HG02610 (cell line): ENCODE data around the gene OSBPL9.
A peak's percentile ranks its signal among the peaks of the same experiment; 100 is the strongest.
"Not testable (repeated sequence)": the region's sequence is repeated elsewhere in the genome, so short reads cannot be mapped to it uniquely, and the experiment has no call there.

ENCODE experiments used
- ATAC-seq: cut with Tn5 transposase; IDR thresholded peaks from one replicate; pipeline ENCODE4 v1.9.1; 2021; ENCODE audit warnings: mild to moderate bottlenecking, moderate library complexity; ENCODE audit not compliant: unreplicated experiment

The OSBPL9 gene

DNA sequence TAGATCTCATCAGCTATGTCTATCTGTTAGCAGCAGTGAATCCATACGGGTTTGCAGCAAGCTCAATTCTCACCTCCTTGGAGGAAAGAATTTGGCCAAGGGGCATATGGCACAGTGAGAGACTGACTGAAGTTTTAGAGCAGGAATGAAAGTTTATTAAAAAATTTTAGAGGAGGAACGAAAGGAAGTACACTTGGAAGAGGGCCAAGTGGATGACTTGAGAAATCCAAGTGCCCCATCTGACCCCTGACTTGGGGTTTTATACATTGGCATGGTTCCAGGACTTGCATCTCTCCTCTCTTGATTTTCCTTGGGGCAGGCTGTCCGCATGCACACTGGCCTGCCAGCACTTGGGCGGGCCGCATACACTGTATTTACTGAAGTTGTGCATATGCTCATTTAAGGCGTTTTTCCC lies 9.2 kb upstream of the OSBPL9 start:
- no peak for ATAC-seq

- ATAC-seq = not testable (repeated sequence)
Measured at GRCh38 chr1:51610104-51610503, 6.8 kb upstream of the OSBPL9 start.

GRCh38 chr1:51610637-51611036 lies 6.3 kb upstream of the OSBPL9 start:
- ATAC-seq = no peak

- no peak for ATAC-seq
Measured at GRCh38 chr1:51612447-51612961, 4.4 kb upstream of the OSBPL9 start.

GRCh38 chr1:51615780-51616291 lies 1.1 kb upstream of the OSBPL9 start:
- no peak for ATAC-seq

- no peak for ATAC-seq
Measured at GRCh38 chr1:51616490-51616889, 402 bp upstream of the OSBPL9 start.

GRCh38 chr1:51618715-51619114 lies 1.8 kb downstream of the OSBPL9 start:
- ATAC-seq = no peak

GRCh38 chr1:51620470-51620869 lies 3.6 kb downstream of the OSBPL9 start:
- no peak for ATAC-seq

DNA sequence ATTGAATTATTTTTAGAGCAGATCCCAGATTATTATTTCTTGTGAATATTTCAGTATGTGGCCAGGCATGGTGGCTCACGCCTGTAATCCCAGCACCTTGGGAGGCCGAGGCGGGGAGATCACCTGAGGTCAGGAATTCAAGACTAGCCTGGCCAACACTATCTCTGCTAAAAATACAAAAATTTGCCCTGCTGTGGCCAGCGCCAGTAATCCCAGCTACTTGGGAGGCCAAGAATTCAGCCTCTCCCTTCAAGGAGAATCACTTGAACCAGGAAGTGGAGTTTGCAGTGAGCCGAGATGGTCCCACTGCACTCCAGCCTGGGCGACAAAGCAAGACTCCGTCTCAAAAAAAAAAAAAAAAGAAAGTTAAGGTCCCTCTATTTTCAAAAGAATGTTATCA lies 4.3 kb downstream of the OSBPL9 start:
- ATAC-seq = no peak

GRCh38 chr1:51621841-51622454 lies 5.1 kb downstream of the OSBPL9 start:
- no peak for ATAC-seq

DNA sequence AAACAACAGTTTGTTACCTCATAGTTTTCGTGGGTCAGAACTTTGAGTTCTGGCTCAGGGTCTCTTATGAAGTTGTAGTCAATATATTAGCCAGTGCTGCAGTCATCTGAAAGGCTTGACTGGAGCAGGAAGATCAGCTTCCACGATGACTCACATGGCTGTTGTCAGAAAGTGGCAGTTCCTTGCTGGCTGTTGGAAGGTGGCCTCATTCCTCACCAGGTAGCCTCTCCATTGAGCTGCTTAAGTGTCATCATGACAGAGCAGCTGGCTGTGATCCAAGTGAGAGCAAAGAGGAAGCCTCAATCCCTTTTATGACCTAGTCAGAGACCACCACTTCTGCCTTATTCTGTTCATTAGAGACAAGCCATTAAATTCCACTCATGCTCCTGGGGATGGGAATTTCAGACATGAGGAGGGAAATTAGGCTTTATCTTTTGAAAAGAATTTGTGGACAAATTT lies 5.6 kb downstream of the OSBPL9 start:
- ATAC-seq = peak; percentile 62

DNA sequence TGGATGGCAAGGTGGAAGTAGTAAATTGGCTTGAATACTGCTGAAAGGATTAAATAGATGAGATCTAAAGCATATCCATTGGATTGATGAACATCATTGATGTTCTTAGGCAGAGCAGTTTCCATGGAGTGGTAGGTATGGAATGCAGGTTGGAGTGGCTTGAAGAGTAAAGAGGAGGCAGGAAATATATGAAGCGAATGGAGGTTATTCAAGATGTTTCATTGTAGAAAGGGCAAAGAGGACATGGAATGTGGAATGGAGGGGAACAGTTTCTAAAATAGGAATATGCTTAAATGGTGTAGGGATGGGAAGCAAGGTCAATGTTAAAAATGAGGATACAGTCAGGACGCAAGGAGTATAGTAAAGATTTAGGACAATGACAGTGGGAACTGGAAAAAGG lies 6.1 kb downstream of the OSBPL9 start:
- ATAC-seq = no peak

GRCh38 chr1:51623450-51623849 lies 6.6 kb downstream of the OSBPL9 start:
- ATAC-seq = no peak

- ATAC-seq = no peak
Measured at GRCh38 chr1:51624855-51625254, 8.0 kb downstream of the OSBPL9 start.

GRCh38 chr1:51627672-51628071 lies 10.8 kb downstream of the OSBPL9 start:
- ATAC-seq = no peak

- ATAC-seq = no peak
Measured at GRCh38 chr1:51628715-51629590, 12.1 kb downstream of the OSBPL9 start.

GRCh38 chr1:51629918-51630317 lies 13.0 kb downstream of the OSBPL9 start:
- ATAC-seq = no peak

GRCh38 chr1:51630393-51630792 lies 13.5 kb downstream of the OSBPL9 start:
- no peak for ATAC-seq

GRCh38 chr1:51630922-51631321 lies 14.0 kb downstream of the OSBPL9 start:
- ATAC-seq = no peak

DNA sequence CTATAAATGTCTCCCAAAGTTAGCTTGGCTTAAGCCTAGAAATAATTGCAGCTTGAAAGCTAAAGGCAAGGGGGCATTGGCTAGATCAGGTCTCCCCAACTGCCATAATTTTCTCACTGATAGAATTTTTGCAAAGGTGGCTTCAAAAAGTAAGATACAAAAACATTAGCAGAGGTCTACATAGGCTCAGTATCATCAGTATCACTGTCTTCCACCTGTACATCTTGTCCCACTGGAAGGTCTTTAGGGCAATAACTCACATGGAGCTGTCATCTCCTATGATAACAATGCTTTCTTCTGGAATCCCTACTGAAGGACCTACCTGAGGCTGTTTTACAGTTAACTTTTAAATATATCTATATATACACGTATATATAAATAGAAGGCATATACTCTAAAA lies 14.9 kb downstream of the OSBPL9 start:
- no peak for ATAC-seq

DNA sequence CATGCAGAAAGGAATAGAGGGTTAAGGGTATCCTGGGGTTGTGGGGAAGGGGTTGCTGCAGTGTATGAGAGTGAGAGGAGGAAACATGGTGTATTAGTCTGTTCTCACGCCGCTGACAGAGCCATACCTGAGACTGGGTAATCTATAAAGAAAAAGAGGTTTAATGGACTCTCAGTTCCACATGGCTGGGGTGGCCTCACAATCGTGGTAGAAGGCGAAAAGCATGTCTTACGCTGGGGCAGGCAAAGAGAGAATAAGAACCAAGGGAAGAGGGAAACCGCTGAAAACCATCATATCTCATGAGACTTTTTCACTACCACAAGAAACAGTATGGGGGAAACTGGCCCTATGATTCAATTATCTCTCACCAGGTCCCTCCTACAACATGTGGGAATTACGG lies 17.7 kb downstream of the OSBPL9 start:
- ATAC-seq = no peak

DNA sequence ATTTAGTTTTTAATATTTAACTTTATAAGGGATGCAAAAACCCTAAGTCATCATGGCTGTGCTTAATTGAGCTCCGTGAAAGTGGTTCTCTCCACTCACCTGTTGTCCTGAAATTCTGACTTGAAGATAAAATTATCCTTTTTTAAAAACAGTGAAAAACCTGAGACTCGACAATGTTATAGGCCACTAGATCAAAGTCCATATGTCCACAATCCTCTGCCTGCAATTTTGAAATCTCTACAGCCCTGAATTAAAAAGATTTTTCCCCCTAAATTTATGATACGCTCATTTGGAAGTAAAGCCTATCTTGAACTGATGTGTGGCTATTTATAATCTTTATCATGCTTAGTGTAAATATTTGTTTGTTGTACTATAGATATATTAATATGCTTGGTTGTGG lies 18.7 kb downstream of the OSBPL9 start:
- ATAC-seq = no peak
